GM23338 (cell line): ENCODE data around the gene SMURF1.

Experiments
- ZNF331 ChIP-seq: fragments of 250-450 bp; sonication (Bioruptor Pico); IDR thresholded peaks from 2 replicates; pipeline ENCODE4 v1.5.0; 2020; ENCODE audit warnings: low read depth, mild to moderate bottlenecking, moderate library complexity
- TF ChIP-seq, protein P1 (sequence below), 2 experiments: fragments of 200-600 bp in 1 of 2; sonication (generic) in 1 of 2; conservative IDR thresholded peaks; 2 replicates each; pipeline versions ENCODE4 v1.5.1 to v1.6.1; 2016 to 2017; ENCODE audit warnings: antibody characterized with exemption in 2 of 2, low read depth in 2 of 2, mild to moderate bottlenecking in 2 of 2, moderate library complexity in 1 of 2
- TF ChIP-seq, protein P2 (sequence below): IDR thresholded peaks from 2 replicates; pipeline ENCODE4 v1.6.1; 2016; ENCODE audit warnings: antibody characterized with exemption

DNA sequence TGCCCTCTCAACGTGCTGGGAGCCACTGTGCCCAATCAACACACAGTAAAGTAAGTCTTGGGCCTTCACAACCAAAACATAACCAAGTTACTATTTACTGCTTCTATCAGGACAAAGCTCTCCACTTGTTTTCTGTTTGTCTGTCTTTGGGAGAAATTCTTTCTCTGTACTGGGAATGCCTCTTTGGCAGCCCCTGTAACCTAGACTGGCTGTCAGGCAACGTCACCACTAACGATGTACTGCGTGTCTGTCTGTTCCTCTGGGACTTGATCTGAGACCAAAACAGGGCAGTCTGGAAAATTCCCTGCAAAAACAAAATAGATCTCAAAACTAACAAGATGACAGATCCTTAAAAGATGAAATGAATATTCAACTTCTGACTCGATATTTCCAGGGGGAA, 113.0 kb downstream of the SMURF1 start:
- TF ChIP-seq, protein P1, sequence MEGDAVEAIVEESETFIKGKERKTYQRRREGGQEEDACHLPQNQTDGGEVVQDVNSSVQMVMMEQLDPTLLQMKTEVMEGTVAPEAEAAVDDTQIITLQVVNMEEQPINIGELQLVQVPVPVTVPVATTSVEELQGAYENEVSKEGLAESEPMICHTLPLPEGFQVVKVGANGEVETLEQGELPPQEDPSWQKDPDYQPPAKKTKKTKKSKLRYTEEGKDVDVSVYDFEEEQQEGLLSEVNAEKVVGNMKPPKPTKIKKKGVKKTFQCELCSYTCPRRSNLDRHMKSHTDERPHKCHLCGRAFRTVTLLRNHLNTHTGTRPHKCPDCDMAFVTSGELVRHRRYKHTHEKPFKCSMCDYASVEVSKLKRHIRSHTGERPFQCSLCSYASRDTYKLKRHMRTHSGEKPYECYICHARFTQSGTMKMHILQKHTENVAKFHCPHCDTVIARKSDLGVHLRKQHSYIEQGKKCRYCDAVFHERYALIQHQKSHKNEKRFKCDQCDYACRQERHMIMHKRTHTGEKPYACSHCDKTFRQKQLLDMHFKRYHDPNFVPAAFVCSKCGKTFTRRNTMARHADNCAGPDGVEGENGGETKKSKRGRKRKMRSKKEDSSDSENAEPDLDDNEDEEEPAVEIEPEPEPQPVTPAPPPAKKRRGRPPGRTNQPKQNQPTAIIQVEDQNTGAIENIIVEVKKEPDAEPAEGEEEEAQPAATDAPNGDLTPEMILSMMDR (conservative IDR thresholded peaks at IDR 0.05; ENCODE audit: low read depth in 2 of 2) = no peak
- TF ChIP-seq ZNF331 (CRISPR knock-in tag) = no peak
- TF ChIP-seq, protein P2, sequence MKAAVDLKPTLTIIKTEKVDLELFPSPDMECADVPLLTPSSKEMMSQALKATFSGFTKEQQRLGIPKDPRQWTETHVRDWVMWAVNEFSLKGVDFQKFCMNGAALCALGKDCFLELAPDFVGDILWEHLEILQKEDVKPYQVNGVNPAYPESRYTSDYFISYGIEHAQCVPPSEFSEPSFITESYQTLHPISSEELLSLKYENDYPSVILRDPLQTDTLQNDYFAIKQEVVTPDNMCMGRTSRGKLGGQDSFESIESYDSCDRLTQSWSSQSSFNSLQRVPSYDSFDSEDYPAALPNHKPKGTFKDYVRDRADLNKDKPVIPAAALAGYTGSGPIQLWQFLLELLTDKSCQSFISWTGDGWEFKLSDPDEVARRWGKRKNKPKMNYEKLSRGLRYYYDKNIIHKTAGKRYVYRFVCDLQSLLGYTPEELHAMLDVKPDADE = no peak
